Chondrocyte (in vitro differentiated cells): Measurements from ENCODE around the gene SELENOI. TPM values are rescaled to one million over a fixed set of nuclear protein-coding genes. Genes with fewer than 3 reads are reported as not detected.

ENCODE experiments used
- DNase-seq: peaks from one replicate; pipeline ENCODE4 v3.0.0; 2021; ENCODE audit warnings: mixed read lengths, low spot score
- H3K27ac Mint-ChIP-seq: one replicate; pipeline ENCODE4 v1.8.0; 2021; ENCODE audit warnings: mild to moderate bottlenecking, moderate library complexity, mixed read lengths; ENCODE audit not compliant: unreplicated experiment
- H3K27me3 Mint-ChIP-seq: 2 replicates; pipeline ENCODE4 v1.8.0; 2021; ENCODE audit warnings: low read depth, mixed read lengths
- H3K36me3 Mint-ChIP-seq: 2 replicates; pipeline ENCODE4 v1.8.0; 2021; ENCODE audit warnings: low read depth, mixed read lengths
- H3K4me1 Mint-ChIP-seq: 2 replicates; pipeline ENCODE4 v1.8.0; 2021; ENCODE audit warnings: low read depth, mild to moderate bottlenecking, mixed read lengths
- H3K4me3 Mint-ChIP-seq: one replicate; pipeline ENCODE4 v1.8.0; 2021; ENCODE audit warnings: mild to moderate bottlenecking, moderate library complexity, mixed read lengths; ENCODE audit not compliant: unreplicated experiment
- H3K9me3 Mint-ChIP-seq: 2 replicates; pipeline ENCODE4 v1.8.0; 2021; ENCODE audit warnings: low read depth, mixed read lengths
- total RNA-seq: library from RNA; stranded (reverse); gene quantifications from 3 replicates; pipeline ENCODE4 v1.2.1, GENCODE V29; 2021
- TF ChIP-seq, protein P1 (sequence below): fragments of 200-600 bp; sonication (generic); IDR thresholded peaks from 2 replicates; pipeline ENCODE4 v1.5.0; 2021; ENCODE audit warnings: antibody characterized with exemption, mild to moderate bottlenecking, moderate library complexity

The SELENOI gene
- total RNA-seq, 1 donor from 2014 or later: 15.5 TPM

DNA sequence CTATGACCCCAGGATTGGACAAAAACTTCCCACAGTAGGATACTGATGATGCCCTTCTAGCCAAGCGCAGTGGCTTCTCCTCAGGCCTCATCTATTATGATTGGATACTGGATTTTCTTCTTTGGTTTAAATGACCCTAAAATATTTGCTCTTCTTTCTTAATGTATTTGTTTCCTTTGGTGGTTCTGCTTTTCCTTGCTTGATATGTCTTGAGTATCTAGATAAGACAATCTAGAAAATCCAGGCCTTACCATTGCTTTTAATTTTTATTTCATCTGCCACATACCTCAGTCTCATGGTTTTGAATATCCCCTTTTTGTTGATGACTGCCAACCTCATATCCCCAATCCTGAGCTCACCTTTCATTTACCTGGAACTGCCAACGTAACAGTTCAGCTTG lies 96.4 kb downstream of the SELENOI start:
- no peak for DNase-seq
- Mint-ChIP-seq H3K27ac (no peak overlapping the region), H3K4me3 (no peak overlapping the region), H3K9me3 (no peaks in the 10 kb centered on the region), H3K4me1 (peaks cover 8% of the 10 kb centered on the region), H3K27me3 (no peaks in the 10 kb centered on the region), H3K36me3 (no peaks in the 10 kb centered on the region)
- TF ChIP-seq, protein P1, sequence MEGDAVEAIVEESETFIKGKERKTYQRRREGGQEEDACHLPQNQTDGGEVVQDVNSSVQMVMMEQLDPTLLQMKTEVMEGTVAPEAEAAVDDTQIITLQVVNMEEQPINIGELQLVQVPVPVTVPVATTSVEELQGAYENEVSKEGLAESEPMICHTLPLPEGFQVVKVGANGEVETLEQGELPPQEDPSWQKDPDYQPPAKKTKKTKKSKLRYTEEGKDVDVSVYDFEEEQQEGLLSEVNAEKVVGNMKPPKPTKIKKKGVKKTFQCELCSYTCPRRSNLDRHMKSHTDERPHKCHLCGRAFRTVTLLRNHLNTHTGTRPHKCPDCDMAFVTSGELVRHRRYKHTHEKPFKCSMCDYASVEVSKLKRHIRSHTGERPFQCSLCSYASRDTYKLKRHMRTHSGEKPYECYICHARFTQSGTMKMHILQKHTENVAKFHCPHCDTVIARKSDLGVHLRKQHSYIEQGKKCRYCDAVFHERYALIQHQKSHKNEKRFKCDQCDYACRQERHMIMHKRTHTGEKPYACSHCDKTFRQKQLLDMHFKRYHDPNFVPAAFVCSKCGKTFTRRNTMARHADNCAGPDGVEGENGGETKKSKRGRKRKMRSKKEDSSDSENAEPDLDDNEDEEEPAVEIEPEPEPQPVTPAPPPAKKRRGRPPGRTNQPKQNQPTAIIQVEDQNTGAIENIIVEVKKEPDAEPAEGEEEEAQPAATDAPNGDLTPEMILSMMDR: no peak

DNA sequence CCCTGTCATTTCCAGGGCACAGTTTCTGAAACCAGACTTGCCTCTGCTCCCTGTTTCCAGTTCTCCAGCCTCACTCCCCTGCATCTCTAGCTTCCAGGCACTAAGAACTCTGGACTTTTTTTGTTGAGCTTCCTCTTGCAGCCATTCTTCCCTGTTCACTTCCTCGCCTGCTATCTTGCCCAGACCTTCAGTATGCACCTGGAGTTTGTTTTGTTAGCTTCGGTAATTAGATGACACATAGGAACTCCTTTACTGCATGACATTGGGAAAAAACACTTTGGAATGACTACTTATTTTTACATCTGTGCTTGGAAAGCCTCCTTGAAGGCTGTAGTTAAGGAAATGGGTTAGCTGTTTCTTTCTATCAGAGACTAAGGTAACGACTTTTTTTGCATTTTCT lies 96.8 kb downstream of the SELENOI start:
- DNase-seq: no peak
- TF ChIP-seq, protein P1: no peak
- Mint-ChIP-seq H3K27me3 (no peaks in the 10 kb centered on the region), H3K36me3 (no peaks in the 10 kb centered on the region), H3K9me3 (no peaks in the 10 kb centered on the region), H3K4me3 (no peak overlapping the region), H3K4me1 (peaks cover 8% of the 10 kb centered on the region), H3K27ac (no peak overlapping the region)

DNA sequence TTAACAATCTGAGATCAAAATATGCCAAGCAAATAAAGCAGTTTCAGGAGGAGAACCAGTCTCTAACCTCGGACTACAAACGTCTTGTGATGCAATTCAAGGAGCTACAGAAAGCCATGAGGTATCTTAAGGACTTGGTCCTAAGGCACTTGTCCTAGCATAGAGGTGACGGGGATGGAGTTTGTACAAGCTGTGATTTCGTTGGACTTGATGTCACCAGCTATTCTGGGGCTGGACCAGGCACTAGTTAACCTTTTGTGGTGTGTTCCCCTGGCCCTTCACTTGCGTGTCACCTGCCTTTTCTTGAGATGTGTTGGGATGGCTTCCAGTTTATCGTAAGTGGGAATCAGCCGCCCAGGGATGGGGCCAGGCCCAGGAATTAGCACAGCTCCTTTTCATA lies 98.3 kb downstream of the SELENOI start:
- Mint-ChIP-seq H3K9me3 (no peaks in the 10 kb centered on the region), H3K4me3 (no peak overlapping the region), H3K27me3 (no peaks in the 10 kb centered on the region), H3K27ac (no peak overlapping the region), H3K36me3 (no peaks in the 10 kb centered on the region), H3K4me1 (no peaks in the 10 kb centered on the region)
- TF ChIP-seq, protein P1: no peak
- no peak for DNase-seq

Other genes starting within 250 kb of the SELENOI start
- gene GAREM2, start 173.1 kb upstream of the SELENOI start, total RNA-seq: 6.5 to 22.6 TPM (median 19.1 TPM) in 3 replicates
- gene HADHA, start 101.5 kb upstream of the SELENOI start, total RNA-seq: 98.0 to 119 TPM (median 103 TPM) in 3 replicates
- gene HADHB, start 101.2 kb upstream of the SELENOI start, total RNA-seq: 85.0 to 96.8 TPM (median 89.1 TPM) in 3 replicates
- gene ADGRF3, start 646 bp downstream of the SELENOI start, total RNA-seq: 0.10 to 0.85 TPM (median 0.12 TPM) in 3 replicates
- 0.17 TPM in 1 of 3 replicates, not detected in the others for gene DRC1, start 55.8 kb downstream of the SELENOI start, total RNA-seq
- not detected in 3 replicates for gene OTOF, start 132.0 kb downstream of the SELENOI start, total RNA-seq